ENCODE measurements around the gene GABRA4.

- TF ChIP-seq CTCF (IDR thresholded peaks at IDR 0.05; ENCODE audit: low read depth, low read length) (no peak), POLR2A (IDR thresholded peaks at IDR 0.05; ENCODE audit: extremely low read depth, insufficient read length) (no peak)
- TF ChIP-seq, protein P1, sequence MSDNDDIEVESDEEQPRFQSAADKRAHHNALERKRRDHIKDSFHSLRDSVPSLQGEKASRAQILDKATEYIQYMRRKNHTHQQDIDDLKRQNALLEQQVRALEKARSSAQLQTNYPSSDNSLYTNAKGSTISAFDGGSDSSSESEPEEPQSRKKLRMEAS (IDR thresholded peaks at IDR 0.05; ENCODE audit: low read depth, low read length) = no peak
Measured at GRCh38 chr4:46953564-46953963, 39.8 kb downstream of the GABRA4 start.

Measured in NB4 (cell line).